ENCODE measurements around the gene PDIA3.

DNA sequence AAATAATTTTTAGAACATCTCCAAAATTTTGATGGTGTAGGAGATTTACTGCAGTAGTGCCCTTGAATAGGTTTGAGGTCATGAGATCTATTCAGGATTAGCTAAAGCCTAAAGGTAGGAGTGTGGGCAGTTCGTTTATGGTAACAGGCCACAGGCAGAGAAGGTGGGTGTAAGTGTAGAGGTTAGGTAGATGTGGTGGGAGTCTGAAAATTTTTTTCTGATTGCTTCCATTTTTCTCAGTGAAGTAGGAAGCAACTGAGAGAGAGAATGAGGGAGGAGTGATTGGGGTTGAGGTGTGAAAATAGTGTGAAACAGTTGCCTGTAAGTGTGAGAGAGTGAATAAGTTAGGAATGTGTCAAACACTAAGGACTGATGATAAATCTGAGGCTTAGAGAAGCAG lies 32.8 kb downstream of the PDIA3 start:
- no peak for TF ChIP-seq EP300 (IDR thresholded peaks at IDR 0.05)
- TF ChIP-seq, protein P1, sequence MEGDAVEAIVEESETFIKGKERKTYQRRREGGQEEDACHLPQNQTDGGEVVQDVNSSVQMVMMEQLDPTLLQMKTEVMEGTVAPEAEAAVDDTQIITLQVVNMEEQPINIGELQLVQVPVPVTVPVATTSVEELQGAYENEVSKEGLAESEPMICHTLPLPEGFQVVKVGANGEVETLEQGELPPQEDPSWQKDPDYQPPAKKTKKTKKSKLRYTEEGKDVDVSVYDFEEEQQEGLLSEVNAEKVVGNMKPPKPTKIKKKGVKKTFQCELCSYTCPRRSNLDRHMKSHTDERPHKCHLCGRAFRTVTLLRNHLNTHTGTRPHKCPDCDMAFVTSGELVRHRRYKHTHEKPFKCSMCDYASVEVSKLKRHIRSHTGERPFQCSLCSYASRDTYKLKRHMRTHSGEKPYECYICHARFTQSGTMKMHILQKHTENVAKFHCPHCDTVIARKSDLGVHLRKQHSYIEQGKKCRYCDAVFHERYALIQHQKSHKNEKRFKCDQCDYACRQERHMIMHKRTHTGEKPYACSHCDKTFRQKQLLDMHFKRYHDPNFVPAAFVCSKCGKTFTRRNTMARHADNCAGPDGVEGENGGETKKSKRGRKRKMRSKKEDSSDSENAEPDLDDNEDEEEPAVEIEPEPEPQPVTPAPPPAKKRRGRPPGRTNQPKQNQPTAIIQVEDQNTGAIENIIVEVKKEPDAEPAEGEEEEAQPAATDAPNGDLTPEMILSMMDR (IDR thresholded peaks at IDR 0.05): no peak
- no peak for TF ChIP-seq POLR2AphosphoS5 (IDR thresholded peaks at IDR 0.05)
- TF ChIP-seq POLR2A (IDR thresholded peaks at IDR 0.05): no peak
